ENCODE measurements around the gene DOCK10.

DOCK10 gene

DNA sequence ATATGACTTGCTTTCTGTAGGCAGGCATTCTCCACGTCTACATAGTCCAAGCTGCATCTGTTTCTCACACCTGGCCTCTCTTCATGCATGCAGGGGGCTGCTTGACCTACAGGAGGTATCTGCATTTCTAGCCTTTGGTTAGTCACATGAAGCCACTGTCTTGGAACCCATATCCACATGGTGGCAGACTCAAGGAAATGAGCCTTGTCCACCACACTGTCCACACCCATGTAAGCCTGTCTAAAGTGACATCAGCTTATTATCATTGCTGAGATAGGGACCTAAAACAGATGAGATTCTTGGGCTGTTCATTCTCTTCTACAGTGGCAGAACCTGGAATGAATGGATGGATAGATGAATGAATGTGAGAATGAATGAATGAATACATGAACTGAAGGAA, 160.4 kb downstream of the DOCK10 start:
- no peak for DNase-seq (ENCODE audit: low spot score)

GRCh38 chr2:224876522-224876921, 165.7 kb downstream of the DOCK10 start:
- no peak for DNase-seq (ENCODE audit: low spot score)

DNA sequence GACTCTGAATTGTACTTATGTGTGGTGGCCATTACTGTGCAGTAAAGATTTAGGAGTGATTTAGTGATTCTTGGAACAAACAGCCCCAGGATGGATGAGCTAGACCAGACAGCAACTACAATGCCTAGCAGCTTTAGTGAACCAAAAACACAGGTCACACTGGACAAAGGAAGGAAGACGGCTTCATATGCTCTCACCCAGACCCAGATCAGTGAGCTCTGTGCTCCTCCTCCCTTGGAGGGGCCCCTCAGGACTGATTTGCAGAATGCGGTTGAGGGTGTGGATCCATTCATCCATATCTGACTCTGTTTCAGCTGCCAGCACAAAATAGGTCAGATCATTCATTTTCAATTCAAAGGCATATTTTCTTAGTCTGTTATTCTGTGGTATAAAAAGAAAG, 166.4 kb downstream of the DOCK10 start:
- DNase-seq (ENCODE audit: low spot score): no peak

- no peak for DNase-seq (ENCODE audit: low spot score)
Measured at GRCh38 chr2:224875153-224875552, 167.1 kb downstream of the DOCK10 start.

DNA sequence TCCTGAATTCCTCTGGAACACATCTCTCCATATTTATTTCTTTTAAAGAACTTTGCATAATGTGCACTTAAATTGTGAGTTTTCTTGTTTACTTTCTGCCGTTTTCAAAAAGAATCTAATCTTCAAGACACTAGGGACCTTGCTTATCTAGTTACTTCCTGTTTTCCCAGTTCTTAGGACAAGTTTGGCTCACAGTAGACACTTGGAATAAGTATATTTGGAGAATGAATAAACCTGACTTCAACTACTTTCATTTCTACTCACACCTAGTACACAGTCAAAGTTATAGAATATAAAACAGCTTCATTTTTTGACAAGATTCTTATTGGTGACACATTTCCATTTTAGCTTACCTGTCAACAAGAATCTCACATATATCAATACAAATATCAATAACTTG, 170.5 kb downstream of the DOCK10 start:
- no peak for DNase-seq (ENCODE audit: low spot score)

DNA sequence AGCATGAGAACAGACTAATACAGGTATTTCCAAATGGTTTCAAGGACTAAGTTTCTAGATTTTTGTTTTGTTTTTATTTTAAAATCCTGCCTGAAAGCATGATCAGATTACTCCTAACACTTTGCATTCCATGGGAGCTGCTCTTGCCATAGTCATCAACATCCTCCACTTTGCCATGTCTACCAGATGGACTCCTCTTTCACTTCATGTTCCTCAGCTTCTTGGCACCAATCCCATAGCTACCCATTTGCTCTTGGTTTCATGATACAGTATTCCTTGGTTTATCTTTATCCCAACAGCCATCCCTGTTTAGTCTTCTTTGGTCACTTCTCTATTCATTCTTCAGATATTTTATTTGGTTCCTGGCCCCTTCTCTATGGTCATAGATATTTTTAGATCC, 171.9 kb downstream of the DOCK10 start:
- DNase-seq (ENCODE audit: low spot score): peak; percentile 19

- peak; percentile 73 for DNase-seq (ENCODE audit: low spot score)
Measured at GRCh38 chr2:224869601-224870233, 172.6 kb downstream of the DOCK10 start.

DNA sequence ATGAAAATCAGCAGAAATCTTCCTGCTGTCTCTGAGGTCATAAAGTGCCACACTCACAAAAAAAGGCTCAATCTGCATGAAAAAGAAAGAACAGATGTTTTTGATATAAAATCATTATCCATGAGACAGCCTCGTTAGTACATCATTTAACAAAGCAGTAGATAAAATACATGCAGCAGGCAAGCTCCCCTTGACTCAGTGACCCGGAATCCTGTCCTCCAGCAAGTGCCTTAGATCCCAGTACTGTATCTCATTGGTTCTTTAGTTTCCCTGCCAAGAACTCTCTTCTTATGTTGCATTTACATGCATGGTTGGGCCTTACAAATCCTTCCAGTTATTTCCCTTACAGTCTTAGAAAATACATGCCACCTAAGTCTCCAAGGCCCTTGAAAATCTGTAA, 177.3 kb downstream of the DOCK10 start:
- peak; percentile 20 for DNase-seq (ENCODE audit: low spot score)

- DNase-seq (ENCODE audit: low spot score): no peak
Measured at GRCh38 chr2:224861266-224861665, 181.0 kb downstream of the DOCK10 start.

DNA sequence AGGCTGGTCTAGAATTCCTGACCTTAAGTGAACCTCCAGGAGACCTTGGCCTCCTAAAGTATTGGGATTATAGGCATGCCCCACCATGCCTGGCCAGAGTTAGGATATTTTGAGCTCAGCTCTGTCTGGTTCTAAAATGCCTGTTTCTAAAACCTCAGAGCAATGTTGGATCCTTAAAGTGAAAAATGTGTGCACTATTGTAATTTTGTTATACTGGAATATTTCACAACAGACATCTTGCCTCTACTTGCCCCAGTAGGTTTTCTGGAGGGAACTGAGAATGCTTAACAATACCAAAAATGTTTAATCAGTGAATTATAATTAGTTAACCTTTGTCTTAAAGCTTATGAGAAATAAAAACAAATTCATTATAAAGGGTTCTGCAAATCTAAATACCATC, 181.5 kb downstream of the DOCK10 start:
- DNase-seq (ENCODE audit: low spot score): no peak

- DNase-seq (ENCODE audit: low spot score): no peak
Measured at GRCh38 chr2:224851811-224852210, 190.5 kb downstream of the DOCK10 start.

DNA sequence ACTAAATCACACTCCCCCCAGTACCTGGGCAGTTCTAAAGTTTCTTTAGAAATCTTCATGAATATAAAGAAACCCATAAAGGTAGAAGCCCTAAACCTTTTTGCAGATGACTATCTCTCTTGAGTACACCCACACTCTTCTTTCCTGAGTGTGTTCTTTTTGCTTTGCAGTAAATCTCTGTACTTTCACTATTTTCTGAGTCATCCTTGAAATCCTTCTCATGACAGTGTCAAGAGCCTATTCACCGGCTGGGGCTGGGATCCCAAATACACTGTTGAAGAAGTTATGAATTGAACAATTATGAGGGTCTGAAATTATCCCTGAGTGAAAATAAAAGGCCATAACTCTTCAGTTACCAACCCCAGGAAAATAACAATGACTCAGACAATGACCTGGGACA, 192.2 kb downstream of the DOCK10 start:
- DNase-seq (ENCODE audit: low spot score): no peak

GRCh38 chr2:224849264-224849663, 193.0 kb downstream of the DOCK10 start:
- no peak for DNase-seq (ENCODE audit: low spot score)

GRCh38 chr2:224847961-224848850, 194.1 kb downstream of the DOCK10 start:
- peak; percentile 47 for DNase-seq (ENCODE audit: low spot score)

- no peak for DNase-seq (ENCODE audit: low spot score)
Measured at GRCh38 chr2:224847381-224847780, 194.9 kb downstream of the DOCK10 start.

GRCh38 chr2:224846686-224847085, 195.6 kb downstream of the DOCK10 start:
- no peak for DNase-seq (ENCODE audit: low spot score)

GRCh38 chr2:224846161-224846560, 196.1 kb downstream of the DOCK10 start:
- DNase-seq (ENCODE audit: low spot score): no peak

DNA sequence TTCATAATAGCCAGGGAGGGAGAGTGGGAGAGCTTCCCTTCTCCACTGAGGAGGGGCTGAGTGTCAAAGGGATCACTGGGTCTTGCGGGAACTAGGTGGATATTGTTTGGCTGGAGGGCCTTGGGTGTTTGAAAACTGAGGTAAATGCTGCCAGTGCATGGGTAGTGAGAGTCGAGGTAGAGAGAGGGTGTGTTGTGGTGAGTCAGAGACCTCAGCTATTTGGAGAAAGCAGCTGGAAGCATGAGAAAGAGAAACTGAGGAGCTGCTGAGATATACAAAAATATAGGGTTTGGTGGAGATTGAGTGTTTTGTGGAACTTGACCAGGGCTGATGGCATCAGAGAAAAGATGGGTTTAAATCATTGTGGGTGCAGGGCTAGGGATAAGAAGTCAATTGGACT, 199.1 kb downstream of the DOCK10 start:
- DNase-seq (ENCODE audit: low spot score): peak; percentile 32

DNA sequence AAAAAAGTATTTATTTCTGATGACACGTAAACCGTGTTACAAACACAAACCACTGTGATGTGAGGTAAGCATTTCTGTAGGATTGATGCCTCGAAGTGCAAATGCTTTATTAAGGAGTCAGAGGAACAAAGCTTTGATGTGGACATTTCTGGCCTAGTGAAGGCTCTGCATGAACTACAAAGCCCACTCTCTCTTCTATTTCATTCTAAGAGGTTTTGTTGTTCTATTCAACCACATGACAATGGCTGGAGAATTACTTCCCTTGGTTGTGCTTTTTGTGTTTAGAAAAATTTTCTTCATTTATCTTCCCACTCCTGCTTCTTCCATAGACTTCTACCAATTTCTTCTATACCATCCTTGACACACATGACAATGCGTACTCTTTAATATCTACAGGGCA, 200.4 kb downstream of the DOCK10 start:
- no peak for DNase-seq (ENCODE audit: low spot score)

GRCh38 chr2:224838335-224838734, 203.9 kb downstream of the DOCK10 start:
- peak; percentile 49 for DNase-seq (ENCODE audit: low spot score)

GRCh38 chr2:224837558-224837957, 204.7 kb downstream of the DOCK10 start:
- DNase-seq (ENCODE audit: low spot score): peak; percentile 80

DNA sequence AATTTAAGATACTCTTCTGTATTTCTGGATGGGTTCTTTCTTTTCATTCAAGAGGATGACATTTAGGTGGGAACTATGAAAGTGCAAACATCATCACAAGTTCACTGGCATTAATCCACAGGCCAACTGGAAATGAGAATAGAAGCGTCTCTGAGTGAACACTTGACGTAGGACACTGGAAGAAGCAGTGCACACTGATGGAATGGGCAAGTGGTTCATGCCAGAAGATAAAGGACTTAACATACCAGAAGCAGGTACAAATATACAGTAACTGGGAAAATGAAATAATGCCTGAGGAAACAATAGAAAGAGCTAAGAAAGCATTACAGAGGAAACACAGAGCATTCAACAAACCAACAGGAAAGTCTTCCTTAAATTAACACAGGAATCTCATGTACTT, 205.2 kb downstream of the DOCK10 start:
- DNase-seq (ENCODE audit: low spot score): no peak

- DNase-seq (ENCODE audit: low spot score): peak; percentile 58
Measured at GRCh38 chr2:224836263-224836662, 206.0 kb downstream of the DOCK10 start.

DNA sequence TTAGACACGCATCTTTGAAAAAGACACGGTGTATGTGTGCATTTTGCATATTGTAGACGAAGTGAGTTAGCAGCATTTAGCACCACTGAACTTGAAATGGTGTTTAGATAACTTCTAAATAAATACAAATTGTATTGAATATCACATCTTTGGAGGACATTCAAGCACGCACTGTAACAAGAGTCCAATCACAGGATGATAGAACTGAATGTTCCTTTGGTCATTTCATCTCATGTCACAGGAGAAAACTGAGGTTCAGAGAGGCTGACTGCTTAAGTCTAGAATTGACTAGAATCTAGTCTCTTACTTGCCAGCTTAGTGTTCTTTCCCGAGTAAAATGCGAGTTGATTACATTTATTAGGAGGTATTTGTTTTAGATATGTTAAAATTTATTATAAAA, 206.9 kb downstream of the DOCK10 start:
- no peak for DNase-seq (ENCODE audit: low spot score)

Data from GM03348 (cell line).